OCI-LY1 (cell line): Measurements from ENCODE around the gene AGPAT3.

Experiments used
- EZH2 ChIP-seq: fragments of 200-600 bp; sonication (generic), shearing (Covaris generic); IDR thresholded peaks from 2 replicates; pipeline ENCODE4 v1.8.0; 2017; ENCODE audit warnings: borderline replicate concordance, mixed run types, mild to moderate bottlenecking, antibody characterized with exemption, low read length, moderate library complexity, mixed read lengths
- TF ChIP-seq, protein P1 (sequence below): fragments of 200-600 bp; sonication (generic), shearing (Covaris generic); IDR thresholded peaks from 2 replicates; pipeline ENCODE4 v1.5.1; 2017; ENCODE audit warnings: mild to moderate bottlenecking, antibody characterized with exemption, low read length, moderate library complexity, mixed read lengths

DNA sequence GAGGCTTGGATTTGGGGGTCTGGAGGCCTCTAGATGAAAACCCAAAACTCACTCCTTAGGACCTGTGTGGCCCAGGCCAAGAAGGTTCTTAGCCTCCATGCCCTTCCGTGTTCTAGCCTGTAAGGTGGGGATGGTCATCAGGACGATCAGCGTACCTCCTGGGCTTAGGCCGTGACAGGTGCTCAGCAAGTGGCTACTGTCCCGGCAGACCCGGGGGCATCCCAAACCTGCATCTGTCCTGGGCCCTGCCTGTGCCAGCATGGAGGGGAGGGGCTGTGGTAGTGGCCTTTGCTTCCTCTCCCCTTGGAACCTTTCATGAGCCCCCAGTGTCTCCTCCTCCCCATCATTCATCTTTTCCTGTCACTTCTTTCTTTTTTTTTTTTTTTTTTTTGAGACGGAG, 124.4 kb downstream of the AGPAT3 start:
- no peak for TF ChIP-seq EZH2
- TF ChIP-seq, protein P1, sequence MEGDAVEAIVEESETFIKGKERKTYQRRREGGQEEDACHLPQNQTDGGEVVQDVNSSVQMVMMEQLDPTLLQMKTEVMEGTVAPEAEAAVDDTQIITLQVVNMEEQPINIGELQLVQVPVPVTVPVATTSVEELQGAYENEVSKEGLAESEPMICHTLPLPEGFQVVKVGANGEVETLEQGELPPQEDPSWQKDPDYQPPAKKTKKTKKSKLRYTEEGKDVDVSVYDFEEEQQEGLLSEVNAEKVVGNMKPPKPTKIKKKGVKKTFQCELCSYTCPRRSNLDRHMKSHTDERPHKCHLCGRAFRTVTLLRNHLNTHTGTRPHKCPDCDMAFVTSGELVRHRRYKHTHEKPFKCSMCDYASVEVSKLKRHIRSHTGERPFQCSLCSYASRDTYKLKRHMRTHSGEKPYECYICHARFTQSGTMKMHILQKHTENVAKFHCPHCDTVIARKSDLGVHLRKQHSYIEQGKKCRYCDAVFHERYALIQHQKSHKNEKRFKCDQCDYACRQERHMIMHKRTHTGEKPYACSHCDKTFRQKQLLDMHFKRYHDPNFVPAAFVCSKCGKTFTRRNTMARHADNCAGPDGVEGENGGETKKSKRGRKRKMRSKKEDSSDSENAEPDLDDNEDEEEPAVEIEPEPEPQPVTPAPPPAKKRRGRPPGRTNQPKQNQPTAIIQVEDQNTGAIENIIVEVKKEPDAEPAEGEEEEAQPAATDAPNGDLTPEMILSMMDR = no peak
